SK-N-SH (cell line): ENCODE data around the gene LIME1.

Experiments
- CTCF ChIP-seq: fragments of 200-600 bp; sonication (generic); IDR thresholded peaks from 2 replicates; pipeline ENCODE4 v1.6.1; 2017; ENCODE audit warnings: antibody characterized with exemption, mild to moderate bottlenecking, moderate library complexity
- EP300 ChIP-seq, 2 experiments: IDR thresholded peaks; 2 replicates each; pipeline versions ENCODE4 v1.4.0 to v1.6.1; 2012; ENCODE audit warnings: borderline replicate concordance in 1 of 2, low read depth in 1 of 2, low read length in 1 of 2
- FOXM1 ChIP-seq: IDR thresholded peaks from 2 replicates; pipeline ENCODE4 v1.4.0; 2012; ENCODE audit warnings: low read depth, mild to moderate bottlenecking
- GABPA ChIP-seq: IDR thresholded peaks from 2 replicates; pipeline ENCODE4 v1.4.0; 2012; ENCODE audit warnings: low read depth, mild to moderate bottlenecking
- GATA2 ChIP-seq: sonication (generic); formaldehyde crosslinking; IDR thresholded peaks from 2 replicates; pipeline ENCODE4 v1.5.0; 2020; ENCODE audit warnings: mild to moderate bottlenecking, missing genetic modification reagents
- PBX3 ChIP-seq: IDR thresholded peaks from 2 replicates; pipeline ENCODE4; 2012
- POLR2AphosphoS5 ChIP-seq: IDR thresholded peaks from 2 replicates; pipeline ENCODE4 v1.6.1; 2012; ENCODE audit warnings: low read depth, low read length
- RAD21 ChIP-seq: IDR thresholded peaks from 2 replicates; pipeline ENCODE4 v1.6.1; 2012; ENCODE audit warnings: mild to moderate bottlenecking, low read length
- RCOR1 ChIP-seq: fragments of 150-350 bp; IDR thresholded peaks from 2 replicates; pipeline ENCODE4 v1.6.1; 2017; ENCODE audit warnings: antibody characterized with exemption, low read length
- SIN3A ChIP-seq: IDR thresholded peaks from 2 replicates; pipeline ENCODE4 v1.6.1; 2012; ENCODE audit warnings: low read depth, mild to moderate bottlenecking, low read length, moderate library complexity, borderline replicate concordance
- TCF12 ChIP-seq: IDR thresholded peaks from 2 replicates; pipeline ENCODE4 v1.4.0; 2012
- YY1 ChIP-seq: IDR thresholded peaks from 2 replicates; pipeline ENCODE4 v1.4.0; 2012; ENCODE audit warnings: low read depth, mild to moderate bottlenecking

- TF ChIP-seq POLR2AphosphoS5, result no peak
- TF ChIP-seq RAD21, result no peak
- TF ChIP-seq CTCF, result no peak
- no peak for TF ChIP-seq FOXM1
- no peak for TF ChIP-seq GABPA
- TF ChIP-seq PBX3, result no peak
- TF ChIP-seq GATA2, result no peak
- TF ChIP-seq YY1, result no peak
- no peak for TF ChIP-seq SIN3A
- TF ChIP-seq RCOR1, result no peak
- TF ChIP-seq EP300 (IDR thresholded peaks at IDR 0.05; ENCODE audit: borderline replicate concordance in 1 of 2, low read depth in 1 of 2, low read length in 1 of 2), result no peak
- TF ChIP-seq TCF12, result no peak
Measured at GRCh38 chr20:63688228-63689045, 48.0 kb upstream of the LIME1 start.
